OCI-LY7 (cell line): Measurements from ENCODE around the gene EGFL7. TPM values are rescaled to one million over a fixed set of nuclear protein-coding genes. Genes with fewer than 3 reads are reported as not detected.

Source experiments
- BruUV-seq: library from RNA; stranded (reverse); fragments of 400-500 nt; replicated peaks from 2 replicates; lab custom pipeline; 2021; lab: Mats Ljungman, UMichigan
- CTCF ChIA-PET: fragments of 300-600 bp; sonication (Branson Sonifier 250); formaldehyde crosslinking; loops from one replicate; lab custom pipeline; 2022; ENCODE audit warnings: antibody characterized with exemption; ENCODE audit not compliant: unreplicated experiment; lab: Charles Lee
- POLR2A ChIA-PET: fragments of 300-600 bp; sonication (Branson Sonifier 250); formaldehyde crosslinking; loops from one replicate; lab custom pipeline; 2022; ENCODE audit warnings: antibody characterized with exemption; lab: Charles Lee
- DNase-seq: peaks from one replicate; pipeline ENCODE4 v3.0.0-alpha.2; 2015; ENCODE audit warnings: low spot score
- H2AFZ ChIP-seq: fragments of 200-600 bp; sonication (generic), shearing (Covaris generic); 2 replicates; pipeline ENCODE4 v1.6.1; 2014; ENCODE audit warnings: mild to moderate bottlenecking, antibody characterized with exemption, low read length, moderate library complexity
- H3K27ac ChIP-seq: fragments of 200-600 bp; sonication (generic); 2 replicates; pipeline ENCODE4 v1.5.1; 2014; ENCODE audit warnings: mixed run types, low read depth, mild to moderate bottlenecking, moderate library complexity, low read length, inconsistent platforms; ENCODE audit not compliant: poor library complexity, severe bottlenecking
- H3K36me3 ChIP-seq: fragments of 200-600 bp; sonication (generic); 2 replicates; pipeline ENCODE4 v1.6.1; 2014; ENCODE audit warnings: mild to moderate bottlenecking, antibody characterized with exemption, low read length, moderate library complexity, mixed read lengths; ENCODE audit not compliant: insufficient read depth
- H3K4me1 ChIP-seq: fragments of 200-600 bp; sonication (generic); 2 replicates; pipeline ENCODE4 v1.5.1; 2014; ENCODE audit warnings: mild to moderate bottlenecking, low read length; ENCODE audit not compliant: insufficient read depth, poor library complexity, severe bottlenecking
- H3K4me2 ChIP-seq: fragments of 200-600 bp; sonication (generic); 2 replicates; pipeline ENCODE4 v1.6.1; 2014; ENCODE audit warnings: mild to moderate bottlenecking, low read length
- H3K4me3 ChIP-seq: fragments of 200-600 bp; sonication (generic); 2 replicates; pipeline ENCODE4 v1.5.1; 2014; ENCODE audit warnings: mild to moderate bottlenecking, low read depth, low read length; ENCODE audit not compliant: poor library complexity, severe bottlenecking
- H3K79me2 ChIP-seq: fragments of 200-600 bp; sonication (generic); 2 replicates; pipeline ENCODE4 v1.6.1; 2016; ENCODE audit warnings: low read depth, mild to moderate bottlenecking, low read length, moderate library complexity, mixed read lengths; ENCODE audit not compliant: insufficient read depth
- H3K9me2 ChIP-seq: fragments of 200-600 bp; sonication (generic); 2 replicates; pipeline ENCODE4 v1.6.1; 2016; ENCODE audit warnings: mild to moderate bottlenecking, low read length, mixed read lengths; ENCODE audit not compliant: insufficient read depth
- H3K9me3 ChIP-seq: fragments of 200-600 bp; sonication (generic); 2 replicates; pipeline ENCODE4 v1.6.1; 2014; ENCODE audit warnings: mild to moderate bottlenecking, mixed run types, low read length, mixed read lengths
- H4K20me1 ChIP-seq: fragments of 200-600 bp; sonication (generic); 2 replicates; pipeline ENCODE4 v1.6.1; 2014; ENCODE audit warnings: mild to moderate bottlenecking, antibody characterized with exemption, low read length, moderate library complexity, mixed read lengths; ENCODE audit not compliant: insufficient read depth
- EZH2phosphoT487 ChIP-seq: fragments of 200-600 bp; sonication (generic); IDR thresholded peaks from 2 replicates; pipeline ENCODE4 v1.6.1; 2018; ENCODE audit warnings: low read depth, borderline replicate concordance, mild to moderate bottlenecking, mixed run types, antibody characterized with exemption, low read length, moderate library complexity, mixed read lengths
- intact Hi-C: fragments of 100-400 bp; cut with micrococcal nuclease; formaldehyde crosslinking; loops from one replicate; pipeline ENCODE4 v1.10.0; 2022; ENCODE audit not compliant: unreplicated experiment
- total RNA-seq, 2 experiments: library from RNA; depleted of rRNA in 1 of 2; stranded (reverse); fragments of >200 nt in 1 of 2; shearing (Covaris generic) in 1 of 2; gene quantifications; 2 replicates each; pipeline ENCODE4 v1.2.3, GENCODE V29; 2014 to 2022
- TF ChIP-seq, protein P1 (sequence below): fragments of 200-600 bp; sonication (generic); conservative IDR thresholded peaks from 2 replicates; pipeline ENCODE4 v1.5.1; 2014; ENCODE audit warnings: mild to moderate bottlenecking, antibody characterized with exemption, low read length, moderate library complexity, mixed read lengths

Gene EGFL7
- total RNA-seq, 2 experiments from 2014 or later = not detected

DNA sequence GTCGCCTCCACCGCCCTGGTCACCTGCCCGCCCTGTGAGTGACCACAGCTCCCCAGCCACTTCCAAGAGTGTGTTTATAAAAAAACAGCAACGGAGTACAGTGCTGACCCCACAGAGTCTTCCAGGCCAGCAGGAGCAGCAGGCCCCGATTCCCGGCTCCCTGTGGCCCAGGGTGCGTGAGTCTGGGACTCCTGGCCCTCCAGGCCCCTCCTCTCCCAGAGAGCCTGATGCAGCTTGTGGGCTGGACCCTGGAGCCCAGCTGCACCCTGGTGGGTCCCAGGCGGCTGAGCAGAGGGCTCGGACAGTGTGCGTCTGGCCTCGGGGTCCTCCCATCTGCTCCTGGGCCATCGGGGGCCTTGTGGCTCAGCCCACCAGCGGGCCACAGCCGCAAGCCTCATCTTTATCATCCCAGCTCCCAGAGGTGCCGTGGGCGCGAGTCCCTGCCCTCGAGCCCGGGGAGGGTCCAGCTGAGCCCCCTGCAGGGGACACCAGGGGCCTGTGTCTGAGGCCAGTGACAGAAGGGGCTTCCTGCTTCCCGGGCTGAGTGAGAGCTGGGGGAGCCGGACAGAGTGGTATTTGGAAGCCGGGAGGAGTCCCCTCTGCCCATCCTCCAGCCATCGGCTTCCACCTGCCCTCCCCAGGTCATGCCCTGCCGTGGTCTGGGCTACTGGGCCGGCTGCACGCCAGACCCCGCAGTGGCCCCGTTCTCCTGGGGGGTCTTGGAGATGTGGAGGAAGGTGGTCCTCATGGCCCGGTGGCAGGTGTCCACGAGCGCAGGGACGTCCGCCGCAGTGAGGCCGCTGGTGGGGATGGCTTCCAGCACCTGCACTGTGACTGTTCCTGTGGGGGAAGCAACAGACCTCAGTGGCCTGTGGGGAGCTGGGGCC is 10.6 kb downstream of the EGFL7 start:
- CTCF ChIA-PET = no interaction called here
- Histone ChIP-seq H3K4me1 (peaks cover 4% of the 10 kb centered on the region), H4K20me1 (no peaks in the 10 kb centered on the region), H3K9me3 (no peaks in the 10 kb centered on the region), H3K27ac (no peak overlapping the region), H3K36me3 (no peaks in the 10 kb centered on the region), H3K79me2 (no peaks in the 10 kb centered on the region), H3K4me2 (no peak overlapping the region), H3K4me3 (no peak overlapping the region), H3K9me2 (no peaks in the 10 kb centered on the region), H2AFZ (no peak overlapping the region)
- intact Hi-C loops = no loop called here
- DNase-seq = no peak
- TF ChIP-seq, protein P1, sequence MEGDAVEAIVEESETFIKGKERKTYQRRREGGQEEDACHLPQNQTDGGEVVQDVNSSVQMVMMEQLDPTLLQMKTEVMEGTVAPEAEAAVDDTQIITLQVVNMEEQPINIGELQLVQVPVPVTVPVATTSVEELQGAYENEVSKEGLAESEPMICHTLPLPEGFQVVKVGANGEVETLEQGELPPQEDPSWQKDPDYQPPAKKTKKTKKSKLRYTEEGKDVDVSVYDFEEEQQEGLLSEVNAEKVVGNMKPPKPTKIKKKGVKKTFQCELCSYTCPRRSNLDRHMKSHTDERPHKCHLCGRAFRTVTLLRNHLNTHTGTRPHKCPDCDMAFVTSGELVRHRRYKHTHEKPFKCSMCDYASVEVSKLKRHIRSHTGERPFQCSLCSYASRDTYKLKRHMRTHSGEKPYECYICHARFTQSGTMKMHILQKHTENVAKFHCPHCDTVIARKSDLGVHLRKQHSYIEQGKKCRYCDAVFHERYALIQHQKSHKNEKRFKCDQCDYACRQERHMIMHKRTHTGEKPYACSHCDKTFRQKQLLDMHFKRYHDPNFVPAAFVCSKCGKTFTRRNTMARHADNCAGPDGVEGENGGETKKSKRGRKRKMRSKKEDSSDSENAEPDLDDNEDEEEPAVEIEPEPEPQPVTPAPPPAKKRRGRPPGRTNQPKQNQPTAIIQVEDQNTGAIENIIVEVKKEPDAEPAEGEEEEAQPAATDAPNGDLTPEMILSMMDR = no peak
- no peak for TF ChIP-seq EZH2phosphoT487
- POLR2A ChIA-PET = interaction anchor here (0.6 kb wide), 1 partner anchor 609 kb away, joined by 3 read pairs; no protein-coding TSS in a partner anchor
- no TSS peak for BruUV-seq

DNA sequence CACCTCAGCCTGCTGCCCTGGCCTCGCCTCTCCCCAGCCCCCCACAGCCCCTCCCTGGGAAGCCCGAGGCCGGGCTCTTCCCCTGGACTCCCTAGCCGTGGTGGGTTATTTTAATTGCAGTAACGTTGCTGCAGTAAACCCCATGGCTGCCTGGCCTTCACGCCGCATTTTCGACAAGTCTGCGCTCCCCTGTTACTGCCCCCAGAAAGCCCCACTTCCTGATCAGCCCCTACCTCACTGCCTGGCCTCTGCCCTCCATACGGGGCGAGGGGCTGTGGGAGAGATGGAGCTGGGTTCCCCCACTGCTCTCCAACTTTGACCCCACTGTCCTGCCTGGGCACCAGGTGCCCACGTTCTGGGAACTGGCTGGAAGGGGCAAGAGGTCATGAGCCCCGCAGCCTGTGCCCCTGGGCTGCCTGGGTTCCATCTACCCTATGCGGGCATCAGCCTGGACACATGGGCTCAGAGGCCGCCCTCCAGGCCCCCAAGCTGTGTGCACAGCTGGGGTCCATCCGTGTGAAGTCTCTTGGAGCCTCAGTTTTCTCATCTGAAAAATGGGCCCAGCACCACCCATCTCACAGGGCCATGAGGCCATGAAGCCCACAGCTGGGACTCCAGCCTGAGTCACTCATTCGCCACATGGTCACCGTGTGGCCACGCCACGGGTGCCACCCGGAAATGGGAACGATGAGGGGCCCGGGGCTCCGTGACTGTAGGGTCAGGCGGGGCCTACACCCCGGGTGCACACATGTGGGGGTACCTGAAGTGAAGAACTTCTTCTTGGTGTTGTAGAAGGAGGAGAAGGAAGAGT is 11.5 kb downstream of the EGFL7 start:
- intact Hi-C loops = no loop called here
- POLR2A ChIA-PET = no interaction called here
- Histone ChIP-seq H3K9me3 (no peaks in the 10 kb centered on the region), H4K20me1 (no peaks in the 10 kb centered on the region; the same call in 1 of the 2 replicates), H3K79me2 (no peaks in the 10 kb centered on the region), H3K27ac (no peak overlapping the region), H3K36me3 (no peaks in the 10 kb centered on the region), H3K4me2 (no peak overlapping the region), H3K4me3 (no peak overlapping the region), H3K9me2 (no peaks in the 10 kb centered on the region), H2AFZ (no peak overlapping the region), H3K4me1 (no peaks in the 10 kb centered on the region)
- TF ChIP-seq, protein P1 = no peak
- no peak for TF ChIP-seq EZH2phosphoT487
- CTCF ChIA-PET = interaction anchor here (0.6 kb wide), 1 partner anchor 99 kb away, joined by 3 read pairs; no protein-coding TSS in a partner anchor
- no TSS peak for BruUV-seq
- no peak for DNase-seq
